A673 (cell line): Measurements from ENCODE around the gene SRSF4.

Source experiments
- CTCF ChIP-seq: fragments of 300-800, 200-600 bp; sonication (generic); conservative IDR thresholded peaks from 2 replicates; pipeline ENCODE4 v1.5.1; 2017; ENCODE audit warnings: low read depth, mild to moderate bottlenecking, antibody characterized with exemption, low read length, moderate library complexity, mixed read lengths
- EZH2 ChIP-seq: fragments of 200-600 bp; sonication (generic); IDR thresholded peaks from 2 replicates; pipeline ENCODE4 v1.6.1; 2017; ENCODE audit warnings: borderline replicate concordance, low read depth, mild to moderate bottlenecking, mixed read lengths, antibody characterized with exemption, low read length; ENCODE audit not compliant: poor library complexity, severe bottlenecking

- no peak for TF ChIP-seq CTCF
- no peak for TF ChIP-seq EZH2
Observed at GRCh38 chr1:29210278-29211085, 28.8 kb upstream of the SRSF4 start.
